Endothelial cell of umbilical vein (primary cell): ENCODE results near the gene MVB12B. TPM values are rescaled to one million over a fixed set of nuclear protein-coding genes. Genes with fewer than 3 reads are reported as not detected.

Experiments
- BruUV-seq: library from RNA; stranded (reverse); fragments of 400-500 nt; replicated peaks from 2 replicates; lab custom pipeline; 2021; lab: Mats Ljungman, UMichigan
- CTCF ChIA-PET: fragments of 300-600, 350-600 bp; sonication (Branson Sonifier 250); formaldehyde crosslinking; loops from one replicate; lab custom pipeline; 2021; ENCODE audit warnings: antibody characterized with exemption, inconsistent platforms; lab: Charles Lee
- POLR2A ChIA-PET: fragments of 300-600, 350-600 bp; sonication (Branson Sonifier 250); formaldehyde crosslinking; loops from one replicate; lab custom pipeline; 2021; ENCODE audit warnings: antibody characterized with exemption, inconsistent platforms; lab: Charles Lee
- DNase-seq: peaks from one replicate; pipeline ENCODE4 v3.0.0-alpha.2; 2011; ENCODE audit warnings: low read depth, low spot score
- FAIRE-seq: peaks from 2 replicates; lab custom pipeline; 2011; peaks lifted over from hg19 to GRCh38; lab: Jason Lieb, UNC
- H2AFZ ChIP-seq: 2 replicates; pipeline ENCODE4 v1.6.0; 2012; ENCODE audit warnings: low read depth, low read length, control low read depth, inconsistent platforms
- H3K27ac ChIP-seq: 2 replicates; pipeline ENCODE4 v1.5.1; 2011; ENCODE audit warnings: low read depth, mild to moderate bottlenecking, control low read depth, low read length, moderate library complexity; ENCODE audit not compliant: insufficient read depth
- H3K27me3 ChIP-seq, 2 experiments: 2 replicates each; pipeline versions ENCODE4 v1.6.0 to v1.6.1; 2011; ENCODE audit warnings: low read length in 2 of 2, mixed read lengths in 1 of 2; ENCODE audit not compliant: control insufficient read depth in 2 of 2, insufficient read depth in 2 of 2
- H3K36me3 ChIP-seq, 2 experiments: 2 replicates in 1 of 2; 3 replicates in 1 of 2; pipeline ENCODE4 v1.5.1; 2011; ENCODE audit warnings: low read length in 2 of 2, mild to moderate bottlenecking in 1 of 2, moderate library complexity in 1 of 2; ENCODE audit not compliant: control insufficient read depth in 2 of 2, insufficient read depth in 2 of 2; ENCODE audit errors: extremely low read depth in 1 of 2
- H3K4me1 ChIP-seq: 3 replicates; pipeline ENCODE4 v1.5.1; 2011; ENCODE audit warnings: mild to moderate bottlenecking, low read length; ENCODE audit not compliant: control insufficient read depth, insufficient read depth; ENCODE audit errors: extremely low read depth
- H3K4me2 ChIP-seq: 2 replicates; pipeline ENCODE4 v1.6.1; 2011; ENCODE audit warnings: low read length, control low read depth, mixed read lengths; ENCODE audit not compliant: insufficient read depth
- H3K4me3 ChIP-seq, 3 experiments: fragments of 200-600 bp in 1 of 3; sonication (generic), shearing (Covaris generic) in 1 of 3; replicated peaks in 1 of 3; 2 replicates each; pipeline ENCODE4 v1.5.1; 2011 to 2016; ENCODE audit warnings: control low read depth in 3 of 3, low read length in 3 of 3, mild to moderate bottlenecking in 2 of 3, inconsistent platforms in 1 of 3, low read depth in 1 of 3, moderate library complexity in 1 of 3; ENCODE audit not compliant: insufficient read depth in 1 of 3
- H3K79me2 ChIP-seq: 2 replicates; pipeline ENCODE4 v1.6.0; 2012; ENCODE audit warnings: low read length, inconsistent platforms; ENCODE audit not compliant: control insufficient read depth, insufficient read depth
- H3K9ac ChIP-seq: replicated peaks from 2 replicates; pipeline ENCODE3; 2011; ENCODE audit warnings: low read length, control low read depth; ENCODE audit not compliant: insufficient read depth; ENCODE audit errors: extremely low read depth
- H3K9me1 ChIP-seq: replicated peaks from 3 replicates; pipeline ENCODE4 v1.6.0; 2011; ENCODE audit warnings: mild to moderate bottlenecking, low read length; ENCODE audit not compliant: control insufficient read depth, insufficient read depth; ENCODE audit errors: extremely low read depth
- H3K9me3 ChIP-seq: replicated peaks from 2 replicates; pipeline ENCODE4 v1.5.1; 2012; ENCODE audit warnings: low read length, inconsistent platforms; ENCODE audit not compliant: control insufficient read depth, insufficient read depth
- H4K20me1 ChIP-seq: replicated peaks from 2 replicates; pipeline ENCODE3; 2011; ENCODE audit warnings: mild to moderate bottlenecking, low read length; ENCODE audit not compliant: control insufficient read depth, insufficient read depth; ENCODE audit errors: extremely low read depth
- CTCF ChIP-seq, 2 donors: IDR thresholded peaks; 1 replicate in 1 of 2; 2 replicates in 1 of 2; pipeline ENCODE4 v1.5.1; 2011; ENCODE audit warnings: low read length in 2 of 2, mild to moderate bottlenecking in 2 of 2, moderate library complexity in 2 of 2, control low read depth in 1 of 2, inconsistent platforms in 1 of 2, low read depth in 1 of 2; ENCODE audit not compliant: insufficient read depth in 1 of 2; ENCODE audit errors: extremely low read depth in 1 of 2
- EZH2 ChIP-seq: IDR thresholded peaks from 2 replicates; pipeline ENCODE4 v1.6.1; 2012; ENCODE audit warnings: borderline replicate concordance, low read depth, mild to moderate bottlenecking, moderate library complexity, low read length, inconsistent platforms; ENCODE audit not compliant: severe bottlenecking
- FOS ChIP-seq: IDR thresholded peaks from 2 replicates; pipeline ENCODE4 v1.6.1; 2011; ENCODE audit warnings: mild to moderate bottlenecking, low read length, moderate library complexity, borderline replicate concordance; ENCODE audit not compliant: insufficient read depth
- GATA2 ChIP-seq: IDR thresholded peaks from 2 replicates; pipeline ENCODE4 v1.7.0; 2011; ENCODE audit warnings: low read depth, mild to moderate bottlenecking, moderate library complexity, mixed read lengths, low read length; ENCODE audit not compliant: insufficient read length, insufficient read depth
- JUN ChIP-seq: IDR thresholded peaks from 2 replicates; pipeline ENCODE4 v1.6.1; 2011; ENCODE audit warnings: borderline replicate concordance, low read depth; ENCODE audit not compliant: insufficient read length, insufficient read depth
- MAX ChIP-seq: IDR thresholded peaks from 2 replicates; pipeline ENCODE4 v1.6.1; 2011; ENCODE audit not compliant: insufficient read depth, insufficient read length
- MYC ChIP-seq: IDR thresholded peaks from one replicate; pipeline ENCODE4 v1.6.1; 2011; ENCODE audit warnings: mild to moderate bottlenecking, low read depth, low read length
- POLR2A ChIP-seq: IDR thresholded peaks from 2 replicates; pipeline ENCODE4 v1.6.1; 2012; ENCODE audit warnings: low read depth, mild to moderate bottlenecking, control low read depth, low read length
- POLR2AphosphoS5 ChIP-seq: IDR thresholded peaks from 2 replicates; pipeline ENCODE4 v1.6.1; 2012; ENCODE audit warnings: low read depth, mild to moderate bottlenecking, control low read depth, low read length, moderate library complexity; ENCODE audit not compliant: insufficient read depth
- dilution Hi-C: fragments of 300-500 bp; cut with MboI; formaldehyde crosslinking; loops from one replicate; pipeline ENCODE4 v1.15.0; 2019; ENCODE audit warnings: low sequenced_read_pairs; ENCODE audit not compliant: extremely low pct_ligation_motif_present
- intact Hi-C: fragments of 100-400 bp; cut with micrococcal nuclease; formaldehyde crosslinking; loops from one replicate; pipeline ENCODE4 v1.10.0; 2022
- polyA plus RNA-seq, 4 experiments: library from polyadenylated mRNA; depleted of rRNA in 3 of 4; stranded (reverse) in 3 of 4; unstranded in 1 of 4; fragments of >200 nt; gene quantifications; 2 replicates each; pipeline versions ENCODE4 v1.2.1 to v1.2.3, GENCODE V29; 2011 to 2012; ENCODE audit warnings: missing spikeins in 1 of 4
- total RNA-seq: library from RNA; stranded (reverse); gene quantifications from 2 replicates; pipeline ENCODE4 v1.2.3, GENCODE V29; 2021

MVB12B gene
- total and polyA plus RNA-seq, 2 donors (not counting 3 experiments of a cell fraction or from before 2014, with no cell fraction given), result 6.6 to 17.3 TPM

GRCh38 chr9:126371007-126371870, 44.6 kb downstream of the MVB12B start:
- Histone ChIP-seq H4K20me1 (no peaks in the 10 kb centered on the region), H3K4me2 (no peak overlapping the region), H3K27ac (no peak overlapping the region), H3K79me2 (no peaks in the 10 kb centered on the region), H3K9me3 (no peaks in the 10 kb centered on the region), H3K27me3 (no peaks in the 10 kb centered on the region), H3K9me1 (no peaks in the 10 kb centered on the region), H3K4me3 (no peak overlapping the region), H2AFZ (no peak overlapping the region), H3K4me1 (peaks cover 46% of the 10 kb centered on the region), H3K9ac (no peak overlapping the region), H3K36me3 (no peaks in the 10 kb centered on the region)
- dilution Hi-C loops, result no loop called here
- intact Hi-C loops, result loop anchor here (10.0 kb wide), 1 partner anchor 696 kb away; no protein-coding TSS in a partner anchor
- DNase-seq, result no peak
- ChIA-PET CTCF (interaction anchor here (7.3 kb wide), 1 partner anchor 26 kb away, joined by 46 read pairs; no protein-coding TSS in a partner anchor), POLR2A (no interaction called here)
- no peak for FAIRE-seq
- TF ChIP-seq JUN (no peak), CTCF (IDR thresholded peaks at IDR 0.05; ENCODE audit: extremely low read depth in 1 of 2, insufficient read depth in 1 of 2, low read depth in 1 of 2, low read length in 2 of 2) (no peak), GATA2 (no peak), POLR2A (no peak), POLR2AphosphoS5 (no peak), EZH2 (no peak), MAX (no peak), FOS (no peak), MYC (no peak)
- no TSS peak for BruUV-seq
